Measurements from ENCODE around the gene TMEM115.

Gene TMEM115

GRCh38 chr3:50351323-50351697 lies 8.0 kb downstream of the TMEM115 start:
- no peak for DNase-seq

GRCh38 chr3:50350527-50351322 lies 8.6 kb downstream of the TMEM115 start, which contains the start of the genes CYB561D2 and NPRL2:
Gene CYB561D2 (plus strand): TSS chr3:50350862. CDS start chr3:50351434, 572 bp downstream.
Gene NPRL2 (minus strand): TSS chr3:50350775. CDS start chr3:50350652, 123 bp downstream.
- peak; percentile 97 to 99 (median 99) for DNase-seq

GRCh38 chr3:50350213-50350526 lies 9.2 kb downstream of the TMEM115 start:
- no peak for DNase-seq

GRCh38 chr3:50347187-50347813 lies 12.0 kb downstream of the TMEM115 start:
- peak; percentile 48 to 82 (median 64) for DNase-seq

GRCh38 chr3:50345586-50346234 lies 13.6 kb downstream of the TMEM115 start, which contains the start of gene ZMYND10:
Gene ZMYND10 (minus strand): TSS chr3:50345732. CDS start chr3:50345579, 153 bp downstream.
- DNase-seq, result peak; percentile 54 to 80 (median 64)

- no peak for DNase-seq
Observed at GRCh38 chr3:50345008-50345407, 14.3 kb downstream of the TMEM115 start.

- no peak for DNase-seq
Observed at GRCh38 chr3:50342813-50343633, 16.3 kb downstream of the TMEM115 start.

GRCh38 chr3:50341996-50342650 lies 17.2 kb downstream of the TMEM115 start:
- DNase-seq, result no peak

GRCh38 chr3:50341537-50341936 lies 17.8 kb downstream of the TMEM115 start:
- DNase-seq, result peak in 2 of 5 experiments; percentile 27 to 46

GRCh38 chr3:50340448-50341329 lies 18.6 kb downstream of the TMEM115 start, which contains the start of gene RASSF1:
Gene RASSF1 (minus strand): TSS chr3:50340836. CDS start chr3:50340805, 31 bp downstream.
- peak; percentile 42 to 88 (median 51) for DNase-seq

- no peak for DNase-seq
Observed at GRCh38 chr3:50340147-50340447, 19.2 kb downstream of the TMEM115 start.

GRCh38 chr3:50339485-50340146 lies 19.7 kb downstream of the TMEM115 start:
- DNase-seq, result no peak

GRCh38 chr3:50338965-50339364 lies 20.4 kb downstream of the TMEM115 start:
- no peak for DNase-seq

- DNase-seq, result peak; percentile 81 to 99 (median 93)
Observed at GRCh38 chr3:50337175-50337861, 22.0 kb downstream of the TMEM115 start.

- DNase-seq, result no peak
Observed at GRCh38 chr3:50336452-50337174, 22.7 kb downstream of the TMEM115 start.

- DNase-seq, result no peak
Observed at GRCh38 chr3:50334339-50335075, 24.8 kb downstream of the TMEM115 start.

- peak in 1 of 5 experiments; percentile 43 for DNase-seq
Observed at GRCh38 chr3:50333744-50334328, 25.5 kb downstream of the TMEM115 start.

GRCh38 chr3:50331364-50331907 lies 27.9 kb downstream of the TMEM115 start:
- DNase-seq, result no peak

All from T-helper 2 cell (primary cell).